PC-3 (cell line): ENCODE data around the gene CCSER2. TPM values are rescaled to one million over a fixed set of nuclear protein-coding genes. Genes with fewer than 3 reads are reported as not detected.

Experiments
- ATAC-seq: fragments of 200-7000 bp; cut with Tn5 transposase; 2 replicates; pipeline ENCODE4 v1.9.1; 2020; ENCODE audit warnings: mild to moderate bottlenecking, moderate library complexity
- BruUV-seq: library from RNA; stranded (reverse); fragments of 400-500 nt; replicated peaks from 2 replicates; lab custom pipeline; 2021; lab: Mats Ljungman, UMichigan
- CTCF ChIA-PET: fragments of 300-600 bp; sonication (Branson Sonifier 250); formaldehyde crosslinking; loops from one replicate; lab custom pipeline; 2022; ENCODE audit warnings: antibody characterized with exemption; lab: Charles Lee
- POLR2A ChIA-PET: fragments of 300-600 bp; sonication (Branson Sonifier 250); formaldehyde crosslinking; loops from one replicate; lab custom pipeline; 2022; ENCODE audit warnings: antibody characterized with exemption; ENCODE audit not compliant: unreplicated experiment; lab: Charles Lee
- DNase-seq: peaks from one replicate; pipeline ENCODE4 v3.0.0-alpha.2; 2015
- H2AFZ ChIP-seq: fragments of 300-600 bp; sonication (generic); 2 replicates; pipeline ENCODE4 v1.6.0; 2016; ENCODE audit warnings: antibody characterized with exemption, low read length
- H3F3A ChIP-seq: fragments of 300-600 bp; sonication (generic); one replicate; pipeline ENCODE4 v1.6.0; 2017; ENCODE audit warnings: antibody characterized with exemption, low read length, control low read depth, mild to moderate bottlenecking; ENCODE audit not compliant: unreplicated experiment
- H3K27ac ChIP-seq: fragments of 300-600 bp; sonication (generic); 2 replicates; pipeline ENCODE4 v1.5.1; 2016; ENCODE audit warnings: mild to moderate bottlenecking, low read length
- H3K27me3 ChIP-seq: fragments of 300-600 bp; sonication (generic); 2 replicates; pipeline ENCODE4 v1.6.1; 2016; ENCODE audit warnings: low read length, mixed read lengths
- H3K36me3 ChIP-seq: fragments of 300-600 bp; sonication (generic); 2 replicates; pipeline ENCODE4 v1.6.1; 2016; ENCODE audit warnings: low read depth, mixed run types, low read length, mixed read lengths
- H3K4me1 ChIP-seq: fragments of 300-600 bp; sonication (generic); 2 replicates; pipeline ENCODE4 v1.5.1; 2016; ENCODE audit warnings: low read length; ENCODE audit not compliant: insufficient read depth
- H3K4me2 ChIP-seq: fragments of 300-600 bp; sonication (generic); 2 replicates; pipeline ENCODE4 v1.6.0; 2016; ENCODE audit warnings: low read length
- H3K4me3 ChIP-seq: fragments of 300-600 bp; sonication (generic); 2 replicates; pipeline ENCODE4 v1.5.1; 2016; ENCODE audit warnings: mild to moderate bottlenecking, low read length, mixed read lengths
- H3K79me2 ChIP-seq: fragments of 300-600 bp; sonication (generic); 2 replicates; pipeline ENCODE4 v1.6.1; 2017; ENCODE audit warnings: low read length, mixed read lengths
- H3K9ac ChIP-seq: fragments of 300-600 bp; sonication (generic); 2 replicates; pipeline ENCODE4 v1.6.0; 2016; ENCODE audit warnings: mild to moderate bottlenecking, low read length
- H3K9me2 ChIP-seq: fragments of 300-600 bp; sonication (generic); replicated peaks from 2 replicates; pipeline ENCODE4 v1.6.1; 2016; ENCODE audit warnings: mixed run types, low read length, mixed read lengths
- H3K9me3 ChIP-seq: fragments of 300-600 bp; sonication (generic); 2 replicates; pipeline ENCODE4 v1.6.1; 2016; ENCODE audit warnings: low read length, mixed read lengths
- H4K20me1 ChIP-seq: fragments of 300-600 bp; sonication (generic); 2 replicates; pipeline ENCODE4 v1.6.1; 2016; ENCODE audit warnings: low read length, mixed read lengths
- CTCF ChIP-seq: fragments of 300-600 bp; sonication (generic); conservative IDR thresholded peaks from 2 replicates; pipeline ENCODE4 v1.5.1; 2017; ENCODE audit warnings: antibody characterized with exemption, low read depth, mild to moderate bottlenecking, low read length
- EZH2 ChIP-seq: fragments of 300-600 bp; sonication (generic); IDR thresholded peaks from one replicate; pipeline ENCODE4 v1.6.1; 2017; ENCODE audit warnings: antibody characterized with exemption, mild to moderate bottlenecking, low read length; ENCODE audit not compliant: unreplicated experiment
- EZH2phosphoT487 ChIP-seq: fragments of 300-600 bp; sonication (generic); IDR thresholded peaks from 2 replicates; pipeline ENCODE4 v1.6.1; 2018; ENCODE audit warnings: mild to moderate bottlenecking, antibody characterized with exemption, low read length, borderline replicate concordance
- intact Hi-C: fragments of 100-400 bp; cut with micrococcal nuclease; formaldehyde crosslinking; loops from 2 replicates; pipeline ENCODE4 v1.9.0; 2023
- total RNA-seq: library from RNA; depleted of rRNA; stranded (reverse); fragments of >200 nt; gene quantifications from 2 replicates; pipeline ENCODE4 v1.2.3, GENCODE V29; 2014

CCSER2 gene
- total RNA-seq, 1 experiment from 2014 or later: 10.2 TPM

GRCh38 chr10:84517554-84517953 is 189.2 kb downstream of the CCSER2 start:
- BruUV-seq: no TSS peak
- intact Hi-C loops: no loop called here
- DNase-seq (no peak), ATAC-seq (no peak)
- H3K9me3 ChIP-seq: no peaks in the 10 kb centered on the region
- TF ChIP-seq EZH2phosphoT487: no peak
- TF ChIP-seq CTCF: no peak
- TF ChIP-seq EZH2: no peak
- no peaks in the 10 kb centered on the region for H4K20me1 ChIP-seq
- no peak overlapping the region for H3K4me3 ChIP-seq
- H3K27me3 ChIP-seq: no peaks in the 10 kb centered on the region
- H3K9me2 ChIP-seq: no peaks in the 10 kb centered on the region
- no peak overlapping the region for H2AFZ ChIP-seq
- ChIA-PET POLR2A (no interaction called here), CTCF (no interaction called here)
- no peaks in the 10 kb centered on the region for H3F3A ChIP-seq
- no peaks in the 10 kb centered on the region for H3K36me3 ChIP-seq
- no peaks in the 10 kb centered on the region for H3K79me2 ChIP-seq
- H3K4me1 ChIP-seq: peaks cover 6% of the 10 kb centered on the region
- H3K9ac ChIP-seq: no peak overlapping the region
- no peak overlapping the region for H3K4me2 ChIP-seq
- H3K27ac ChIP-seq: no peak overlapping the region

GRCh38 chr10:84519235-84519634 is 190.8 kb downstream of the CCSER2 start:
- no peak for ATAC-seq
- TF ChIP-seq EZH2phosphoT487 (no peak), CTCF (no peak), EZH2 (no peak)
- H3K9ac ChIP-seq: no peak overlapping the region
- H3K9me3 ChIP-seq: no peaks in the 10 kb centered on the region
- no peaks in the 10 kb centered on the region for H4K20me1 ChIP-seq
- no peaks in the 10 kb centered on the region for H3K79me2 ChIP-seq
- H3K27me3 ChIP-seq: no peaks in the 10 kb centered on the region
- intact Hi-C loops: no loop called here
- H3K4me2 ChIP-seq: no peak overlapping the region
- H3K9me2 ChIP-seq: no peaks in the 10 kb centered on the region
- no peak overlapping the region for H3K27ac ChIP-seq
- POLR2A ChIA-PET: no interaction called here
- no peaks in the 10 kb centered on the region for H3F3A ChIP-seq
- BruUV-seq: no TSS peak
- no peaks in the 10 kb centered on the region for H3K36me3 ChIP-seq
- H3K4me1 ChIP-seq: peaks cover 18% of the 10 kb centered on the region
- DNase-seq: no peak
- H3K4me3 ChIP-seq: no peak overlapping the region
- CTCF ChIA-PET: no interaction called here
- H2AFZ ChIP-seq: no peak overlapping the region

GRCh38 chr10:84521013-84521412 is 192.6 kb downstream of the CCSER2 start:
- Histone ChIP-seq H3F3A (no peaks in the 10 kb centered on the region), H3K4me3 (no peak overlapping the region), H3K9me3 (no peaks in the 10 kb centered on the region), H2AFZ (no peak overlapping the region), H3K4me2 (no peak overlapping the region), H3K9ac (no peak overlapping the region), H3K9me2 (no peaks in the 10 kb centered on the region), H3K4me1 (peaks cover 18% of the 10 kb centered on the region), H4K20me1 (no peaks in the 10 kb centered on the region), H3K36me3 (no peaks in the 10 kb centered on the region), H3K79me2 (no peaks in the 10 kb centered on the region), H3K27ac (no peak overlapping the region), H3K27me3 (no peaks in the 10 kb centered on the region)
- ATAC-seq (no peak), DNase-seq (no peak)
- no peak for TF ChIP-seq EZH2phosphoT487
- no peak for TF ChIP-seq CTCF
- no peak for TF ChIP-seq EZH2
- no TSS peak for BruUV-seq
- ChIA-PET CTCF (no interaction called here), POLR2A (no interaction called here)
- intact Hi-C loops: loop anchor here (5.0 kb wide), 1 partner anchor 99 kb away; no protein-coding TSS in a partner anchor
